HCT116 (cell line): Measurements from ENCODE around the gene KCNRG. TPM values are rescaled to one million over a fixed set of nuclear protein-coding genes. Genes with fewer than 3 reads are reported as not detected.

Experiments used
- ATAC-seq: fragments of 200-7000 bp; cut with Tn5 transposase; 2 replicates; pipeline ENCODE4 v1.9.1; 2020; ENCODE audit warnings: mild to moderate bottlenecking, moderate library complexity
- BruUV-seq: library from RNA; stranded (reverse); fragments of 400-500 nt; replicated peaks from 2 replicates; lab custom pipeline; 2021; lab: Mats Ljungman, UMichigan
- CTCF ChIA-PET: fragments of 300-600 bp; sonication (Branson Sonifier 250); formaldehyde crosslinking; loops from one replicate; lab custom pipeline; 2021; ENCODE audit warnings: antibody characterized with exemption; lab: Charles Lee
- POLR2A ChIA-PET: fragments of 300-600, 350-600 bp; sonication (Branson Sonifier 250); formaldehyde crosslinking; loops from one replicate; lab custom pipeline; 2021; ENCODE audit warnings: antibody characterized with exemption; lab: Charles Lee
- RAD21 ChIA-PET, 2 experiments: fragments of 300-600 bp; sonication (Branson Sonifier 250); formaldehyde crosslinking; loops; one replicate each; lab custom pipeline; 2023; ENCODE audit warnings: low total read pairs in 2 of 2; ENCODE audit not compliant: uncharacterized antibody in 2 of 2, unreplicated experiment in 2 of 2, low non-redundant PET in 1 of 2; lab: Charles Lee
- DNase-seq: peaks from one replicate; pipeline ENCODE4 v3.0.0-alpha.2; 2010; ENCODE audit warnings: low read depth, low spot score
- H2AFZ ChIP-seq: fragments of 200-600 bp; shearing (Covaris generic), sonication (generic); 2 replicates; pipeline ENCODE4 v1.6.1; 2017; ENCODE audit warnings: low read depth, mixed run types, mixed read lengths, antibody characterized with exemption, low read length; ENCODE audit not compliant: poor library complexity, severe bottlenecking
- H3K27ac ChIP-seq: 2 replicates; pipeline ENCODE4 v1.5.1; 2012; ENCODE audit warnings: low read depth, low read length
- H3K27me3 ChIP-seq: fragments of 200-600 bp; sonication (generic); 2 replicates; pipeline ENCODE4 v1.6.1; 2016; ENCODE audit warnings: mixed run types, low read length, mixed read lengths; ENCODE audit not compliant: insufficient read depth
- H3K36me3 ChIP-seq, 2 experiments: fragments of 200-500 bp in 1 of 2; fragments of 200-600 bp in 1 of 2; sonication (Bioruptor generic) in 1 of 2; sonication (generic) in 1 of 2; 2 replicates each; pipeline versions ENCODE4 v1.5.1 to v1.6.1; 2014 to 2016; ENCODE audit warnings: low read length in 2 of 2, inconsistent platforms in 1 of 2, mixed read lengths in 1 of 2, mixed run types in 1 of 2; ENCODE audit not compliant: insufficient read depth in 2 of 2, control insufficient read depth in 1 of 2
- H3K4me1 ChIP-seq, 2 experiments: fragments of 200-600 bp in 1 of 2; sonication (generic) in 1 of 2; 2 replicates each; pipeline versions ENCODE4 v1.5.1 to v1.6.1; 2012 to 2017; ENCODE audit warnings: low read length in 2 of 2, inconsistent platforms in 1 of 2, mild to moderate bottlenecking in 1 of 2, mixed read lengths in 1 of 2, mixed run types in 1 of 2, moderate library complexity in 1 of 2; ENCODE audit not compliant: insufficient read depth in 2 of 2, control insufficient read depth in 1 of 2
- H3K4me2 ChIP-seq: fragments of 200-600 bp; sonication (generic); 2 replicates; pipeline ENCODE4 v1.6.1; 2017; ENCODE audit warnings: mixed run types, low read length, mixed read lengths
- H3K4me3 ChIP-seq, 2 experiments: fragments of 200-600 bp in 1 of 2; sonication (generic) in 1 of 2; replicated peaks in 1 of 2; 2 replicates each; pipeline ENCODE4 v1.5.1; 2011 to 2016; ENCODE audit warnings: low read length in 2 of 2, control low read depth in 1 of 2, low read depth in 1 of 2, mild to moderate bottlenecking in 1 of 2, mixed read lengths in 1 of 2, mixed run types in 1 of 2
- H3K79me2 ChIP-seq: fragments of 200-600 bp; sonication (generic); 2 replicates; pipeline ENCODE4 v1.6.1; 2017; ENCODE audit warnings: mild to moderate bottlenecking, mixed run types, low read length, moderate library complexity, mixed read lengths; ENCODE audit not compliant: insufficient read depth
- H3K9ac ChIP-seq: fragments of 200-600 bp; sonication (generic); 2 replicates; pipeline ENCODE4 v1.6.1; 2016; ENCODE audit warnings: low read length, mixed read lengths
- H3K9me2 ChIP-seq: fragments of 200-600 bp; sonication (generic), shearing (Covaris generic); 2 replicates; pipeline ENCODE4 v1.6.1; 2017; ENCODE audit warnings: mixed run types, mild to moderate bottlenecking, moderate library complexity; ENCODE audit not compliant: insufficient read depth
- H3K9me3 ChIP-seq, 2 experiments: fragments of 200-500 bp in 1 of 2; fragments of 200-600 bp in 1 of 2; sonication (Bioruptor generic) in 1 of 2; sonication (generic) in 1 of 2; 2 replicates each; pipeline ENCODE4 v1.6.1; 2014 to 2017; ENCODE audit warnings: low read length in 2 of 2, mixed read lengths in 2 of 2, inconsistent platforms in 1 of 2, low read depth in 1 of 2, mild to moderate bottlenecking in 1 of 2, mixed run types in 1 of 2, moderate library complexity in 1 of 2; ENCODE audit not compliant: control insufficient read depth in 1 of 2, insufficient read depth in 1 of 2
- H4K20me1 ChIP-seq: fragments of 200-600 bp; sonication (generic), shearing (Covaris generic); 2 replicates; pipeline ENCODE4 v1.6.1; 2017; ENCODE audit warnings: mixed run types, mild to moderate bottlenecking, moderate library complexity; ENCODE audit not compliant: insufficient read depth
- CBX3 ChIP-seq: IDR thresholded peaks from 2 replicates; pipeline ENCODE4 v1.6.1; 2012; ENCODE audit warnings: low read depth
- CEBPB ChIP-seq: IDR thresholded peaks from 2 replicates; pipeline ENCODE4 v1.6.1; 2012; ENCODE audit warnings: low read depth
- EGR1 ChIP-seq: IDR thresholded peaks from 2 replicates; pipeline ENCODE4 v1.6.1; 2012; ENCODE audit warnings: low read depth
- FOSL1 ChIP-seq: IDR thresholded peaks from 2 replicates; pipeline ENCODE4 v1.6.1; 2012; ENCODE audit warnings: low read depth
- POLR2AphosphoS5 ChIP-seq: IDR thresholded peaks from 2 replicates; pipeline ENCODE4 v1.6.1; 2011; ENCODE audit warnings: mild to moderate bottlenecking, low read depth, low read length, moderate library complexity
- RAD21 ChIP-seq: IDR thresholded peaks from 2 replicates; pipeline ENCODE4 v1.6.1; 2012; ENCODE audit warnings: low read depth, mild to moderate bottlenecking
- SIN3A ChIP-seq: IDR thresholded peaks from 2 replicates; pipeline ENCODE4 v1.6.1; 2012; ENCODE audit warnings: low read depth
- SP1 ChIP-seq: IDR thresholded peaks from 2 replicates; pipeline ENCODE4 v1.6.1; 2012; ENCODE audit warnings: low read depth
- TCF7L2 ChIP-seq: IDR thresholded peaks from 2 replicates; pipeline ENCODE4 v1.7.0; 2011; ENCODE audit warnings: borderline replicate concordance, inconsistent platforms; ENCODE audit not compliant: insufficient read depth, insufficient read length; ENCODE audit errors: extremely low read depth
- YY1 ChIP-seq: IDR thresholded peaks from 2 replicates; pipeline ENCODE4 v1.6.1; 2011; ENCODE audit warnings: low read length, low read depth, moderate library complexity, mild to moderate bottlenecking; ENCODE audit not compliant: insufficient replicate concordance; ENCODE audit errors: extremely low read depth
- ZNF274 ChIP-seq: fragments of 200-500 bp; sonication (Bioruptor generic); IDR thresholded peaks from 2 replicates; pipeline ENCODE4 v1.6.1; 2014; ENCODE audit warnings: mild to moderate bottlenecking, low read depth, low read length, inconsistent platforms
- intact Hi-C: fragments of 100-400 bp; cut with micrococcal nuclease; formaldehyde crosslinking; loops from 2 replicates; pipeline ENCODE4 v1.10.0; 2022
- total RNA-seq: library from RNA; stranded (reverse); gene quantifications from one replicate; pipeline ENCODE4 v1.2.1, GENCODE V29; 2021; ENCODE audit not compliant: unreplicated experiment
- TF ChIP-seq, protein P1 (sequence below), 3 experiments: fragments of 200-600 bp in 1 of 3; sonication (generic) in 1 of 3; IDR thresholded peaks in 2 of 3; conservative IDR thresholded peaks in 1 of 3; 2 replicates each; pipeline ENCODE4 v1.5.1; 2012 to 2017; ENCODE audit warnings: low read depth in 2 of 3, low read length in 2 of 3, antibody characterized with exemption in 1 of 3, borderline replicate concordance in 1 of 3, control low read depth in 1 of 3, mild to moderate bottlenecking in 1 of 3, mixed read lengths in 1 of 3, mixed run types in 1 of 3, moderate library complexity in 1 of 3; ENCODE audit not compliant: insufficient read depth in 1 of 3
- TF ChIP-seq, protein P2 (sequence below): IDR thresholded peaks from 2 replicates; pipeline ENCODE4 v1.6.1; 2012

KCNRG gene
- total RNA-seq, 1 experiment from 2014 or later = 2.5 TPM

DNA sequence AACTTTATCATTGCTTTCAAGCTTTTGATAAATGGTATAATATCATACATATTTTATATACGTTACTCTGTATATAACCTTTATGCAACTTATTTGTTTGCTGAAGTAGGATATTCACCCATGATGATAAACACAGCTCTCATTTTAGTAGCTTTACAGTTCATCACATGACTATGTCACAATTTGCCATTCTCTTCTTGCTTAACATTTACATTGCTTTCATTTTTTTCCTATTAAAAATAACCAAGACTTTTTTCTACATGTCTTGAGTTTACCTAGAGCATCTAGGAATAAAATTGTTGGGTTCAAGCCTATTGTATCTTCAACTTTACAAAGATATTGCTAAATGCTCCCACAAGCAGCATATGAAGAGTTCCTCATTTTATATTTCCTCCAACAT lies 54.0 kb downstream of the KCNRG start:
- no peak for ATAC-seq
- ChIA-PET POLR2A (interaction anchor here (1.5 kb wide), 1 partner anchor 10 kb away, joined by 3 read pairs; no protein-coding TSS in a partner anchor), RAD21 (no interaction called here)
- Histone ChIP-seq H4K20me1 (peaks cover 11% of the 10 kb centered on the region; the same call in 1 of the 2 replicates), H3K27me3 (no peaks in the 10 kb centered on the region), H3K9ac (no peak overlapping the region), H3K79me2 (peaks cover 95% of the 10 kb centered on the region), H3K4me2 (no peak overlapping the region), H3K4me3 (no peak overlapping the region), H3K36me3 (peaks cover 14 to 36% of the 10 kb centered on the region in 2 experiments), H3K9me3 (no peaks in the 10 kb centered on the region)
- no peak for TF ChIP-seq SIN3A
- TF ChIP-seq EGR1 = no peak
- TF ChIP-seq, protein P1, sequence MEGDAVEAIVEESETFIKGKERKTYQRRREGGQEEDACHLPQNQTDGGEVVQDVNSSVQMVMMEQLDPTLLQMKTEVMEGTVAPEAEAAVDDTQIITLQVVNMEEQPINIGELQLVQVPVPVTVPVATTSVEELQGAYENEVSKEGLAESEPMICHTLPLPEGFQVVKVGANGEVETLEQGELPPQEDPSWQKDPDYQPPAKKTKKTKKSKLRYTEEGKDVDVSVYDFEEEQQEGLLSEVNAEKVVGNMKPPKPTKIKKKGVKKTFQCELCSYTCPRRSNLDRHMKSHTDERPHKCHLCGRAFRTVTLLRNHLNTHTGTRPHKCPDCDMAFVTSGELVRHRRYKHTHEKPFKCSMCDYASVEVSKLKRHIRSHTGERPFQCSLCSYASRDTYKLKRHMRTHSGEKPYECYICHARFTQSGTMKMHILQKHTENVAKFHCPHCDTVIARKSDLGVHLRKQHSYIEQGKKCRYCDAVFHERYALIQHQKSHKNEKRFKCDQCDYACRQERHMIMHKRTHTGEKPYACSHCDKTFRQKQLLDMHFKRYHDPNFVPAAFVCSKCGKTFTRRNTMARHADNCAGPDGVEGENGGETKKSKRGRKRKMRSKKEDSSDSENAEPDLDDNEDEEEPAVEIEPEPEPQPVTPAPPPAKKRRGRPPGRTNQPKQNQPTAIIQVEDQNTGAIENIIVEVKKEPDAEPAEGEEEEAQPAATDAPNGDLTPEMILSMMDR (IDR thresholded peaks at IDR 0.05 in 2 of 3, conservative IDR thresholded peaks at IDR 0.05 in 1 of 3; ENCODE audit: borderline replicate concordance in 1 of 3, insufficient read depth in 1 of 3, low read depth in 2 of 3, low read length in 2 of 3) = no peak
- TF ChIP-seq RAD21 = no peak
- no peak for TF ChIP-seq YY1
- TF ChIP-seq, all 23 proteins: peak for 0
- no TSS peak for BruUV-seq
- no peak for DNase-seq
- intact Hi-C loops = no loop called here
- CTCF ChIA-PET = no interaction called here
- no peak overlapping the region for H2AFZ ChIP-seq
- H3K27ac ChIP-seq = no peak overlapping the region
- H3K9me2 ChIP-seq = no peaks in the 10 kb centered on the region
- H3K4me1 ChIP-seq = no peaks in the 10 kb centered on the region

DNA sequence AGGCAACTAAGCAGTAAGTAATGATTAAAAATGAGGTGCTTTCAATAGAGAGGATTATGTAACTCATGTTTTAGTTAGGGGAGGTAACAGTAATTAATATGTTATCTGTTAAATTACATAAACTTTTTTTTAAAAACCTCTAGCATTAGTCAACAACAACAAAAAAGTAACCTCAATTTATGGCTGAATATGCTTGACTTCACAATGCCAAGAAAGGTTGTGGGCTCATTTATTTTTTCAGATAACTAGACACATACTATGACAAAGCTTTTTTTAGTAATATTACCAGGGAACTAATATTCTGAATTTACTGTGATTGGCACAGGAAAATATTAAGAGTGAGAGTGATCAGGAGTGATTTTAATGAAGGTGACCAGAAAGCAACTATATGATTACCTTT lies 54.9 kb downstream of the KCNRG start:
- DNase-seq = no peak
- ChIA-PET POLR2A (interaction anchor here (1.5 kb wide), 1 partner anchor 9 kb away, joined by 3 read pairs; no protein-coding TSS in a partner anchor), RAD21 (no interaction called here), CTCF (no interaction called here)
- no peak overlapping the region for H3K27ac ChIP-seq
- H2AFZ ChIP-seq = no peak overlapping the region
- H3K27me3 ChIP-seq = no peaks in the 10 kb centered on the region
- intact Hi-C loops = no loop called here
- BruUV-seq = no TSS peak
- no peak overlapping the region for H3K4me3 ChIP-seq
- H3K79me2 ChIP-seq = peaks cover 98% of the 10 kb centered on the region
- no peak overlapping the region for H3K9ac ChIP-seq
- H3K9me3 ChIP-seq = no peaks in the 10 kb centered on the region
- no peaks in the 10 kb centered on the region for H3K4me1 ChIP-seq
- H3K36me3 ChIP-seq = peaks cover 12 to 36% of the 10 kb centered on the region in 2 experiments
- peaks cover 11% of the 10 kb centered on the region; the same call in 1 of the 2 replicates for H4K20me1 ChIP-seq
- TF ChIP-seq, protein P2, sequence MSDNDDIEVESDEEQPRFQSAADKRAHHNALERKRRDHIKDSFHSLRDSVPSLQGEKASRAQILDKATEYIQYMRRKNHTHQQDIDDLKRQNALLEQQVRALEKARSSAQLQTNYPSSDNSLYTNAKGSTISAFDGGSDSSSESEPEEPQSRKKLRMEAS = no peak
- no peak for TF ChIP-seq FOSL1
- no peak for TF ChIP-seq YY1
- no peak for TF ChIP-seq CBX3
- TF ChIP-seq SP1 = no peak
- no peak for TF ChIP-seq TCF7L2
- TF ChIP-seq ZNF274 = no peak
- no peak for TF ChIP-seq CEBPB
- no peak for TF ChIP-seq POLR2AphosphoS5
- no peak for ATAC-seq
- no peak overlapping the region for H3K4me2 ChIP-seq
- H3K9me2 ChIP-seq = no peaks in the 10 kb centered on the region
